SU-DHL-6 (cell line): ENCODE results near the gene MAP2K2.

ENCODE experiments used
- EZH2phosphoT487 ChIP-seq: fragments of 200-600 bp; sonication (generic), shearing (Covaris generic); conservative IDR thresholded peaks from 2 replicates; pipeline ENCODE4 v1.6.1; 2018; ENCODE audit warnings: mild to moderate bottlenecking, antibody characterized with exemption, low read length, moderate library complexity, mixed read lengths
- TF ChIP-seq, protein P1 (sequence below): fragments of 200-600 bp; sonication (generic); IDR thresholded peaks from one replicate; pipeline ENCODE4 v1.5.1; 2017; ENCODE audit warnings: antibody characterized with exemption, mild to moderate bottlenecking, low read length, moderate library complexity; ENCODE audit not compliant: insufficient read depth, poor library complexity, severe bottlenecking

DNA sequence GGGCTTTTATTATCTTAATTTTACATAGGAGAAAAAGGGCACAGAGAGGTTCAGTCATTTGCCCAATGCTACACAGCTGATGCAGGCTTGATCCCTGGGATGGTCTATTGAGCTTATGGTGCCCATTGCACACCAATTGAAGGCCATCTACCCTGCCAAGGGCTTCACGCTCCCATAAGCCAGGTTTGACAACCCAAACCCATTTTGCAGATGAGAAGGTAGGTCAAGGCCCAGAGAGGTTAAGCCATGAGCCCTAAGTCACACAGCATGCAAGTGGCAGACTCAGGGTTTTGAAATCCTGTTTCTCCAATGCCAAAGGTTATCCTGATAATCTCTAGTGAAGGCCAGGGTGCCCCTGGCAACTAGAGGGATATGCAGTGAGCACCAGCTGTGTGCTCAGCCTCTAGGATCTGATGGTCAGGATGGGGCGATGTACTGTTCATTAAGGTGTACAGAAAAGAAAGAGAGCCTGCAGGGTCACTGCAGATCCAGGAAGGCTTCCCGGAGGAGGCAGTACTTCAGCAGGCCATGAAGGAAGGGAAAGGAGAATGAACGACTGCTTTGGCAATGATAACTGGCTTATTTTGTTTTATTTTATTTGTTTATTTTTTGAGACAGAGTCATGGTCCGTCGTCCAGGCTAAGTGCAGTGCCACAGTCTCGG is 37.6 kb upstream of the MAP2K2 start:
- no peak for TF ChIP-seq EZH2phosphoT487
- TF ChIP-seq, protein P1, sequence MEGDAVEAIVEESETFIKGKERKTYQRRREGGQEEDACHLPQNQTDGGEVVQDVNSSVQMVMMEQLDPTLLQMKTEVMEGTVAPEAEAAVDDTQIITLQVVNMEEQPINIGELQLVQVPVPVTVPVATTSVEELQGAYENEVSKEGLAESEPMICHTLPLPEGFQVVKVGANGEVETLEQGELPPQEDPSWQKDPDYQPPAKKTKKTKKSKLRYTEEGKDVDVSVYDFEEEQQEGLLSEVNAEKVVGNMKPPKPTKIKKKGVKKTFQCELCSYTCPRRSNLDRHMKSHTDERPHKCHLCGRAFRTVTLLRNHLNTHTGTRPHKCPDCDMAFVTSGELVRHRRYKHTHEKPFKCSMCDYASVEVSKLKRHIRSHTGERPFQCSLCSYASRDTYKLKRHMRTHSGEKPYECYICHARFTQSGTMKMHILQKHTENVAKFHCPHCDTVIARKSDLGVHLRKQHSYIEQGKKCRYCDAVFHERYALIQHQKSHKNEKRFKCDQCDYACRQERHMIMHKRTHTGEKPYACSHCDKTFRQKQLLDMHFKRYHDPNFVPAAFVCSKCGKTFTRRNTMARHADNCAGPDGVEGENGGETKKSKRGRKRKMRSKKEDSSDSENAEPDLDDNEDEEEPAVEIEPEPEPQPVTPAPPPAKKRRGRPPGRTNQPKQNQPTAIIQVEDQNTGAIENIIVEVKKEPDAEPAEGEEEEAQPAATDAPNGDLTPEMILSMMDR: no peak
